GM10248 (cell line): Measurements from ENCODE around the gene PSTPIP1.
A peak's percentile ranks its signal among the peaks of the same experiment; 100 is the strongest.

ENCODE experiments used
- CTCF ChIA-PET: fragments of 300-600 bp; sonication (Branson Sonifier 250); formaldehyde crosslinking; extraction: SDS; loops from one replicate; lab custom pipeline; 2021; ENCODE audit warnings: antibody characterized with exemption; lab: Yijun Ruan, JAX
- POLR2A ChIA-PET: fragments of 350-650 bp; sonication (Branson Sonifier 250); formaldehyde crosslinking; extraction: SDS; loops from one replicate; lab custom pipeline; 2020; ENCODE audit warnings: antibody characterized with exemption; lab: Yijun Ruan, JAX
- DNase-seq: peaks from one replicate; pipeline ENCODE4 v3.0.0; 2012; ENCODE audit errors: extremely low spot score
- TF ChIP-seq, protein P1 (sequence below): IDR thresholded peaks from 2 replicates; pipeline ENCODE4 v1.5.1; 2012; ENCODE audit warnings: mild to moderate bottlenecking, low read depth; ENCODE audit errors: extremely low read depth, missing control alignments, control extremely low read depth

The PSTPIP1 gene

GRCh38 chr15:77031376-77032050 lies 36.6 kb downstream of the PSTPIP1 start:
- DNase-seq: peak; percentile 67
- POLR2A ChIA-PET: interaction anchor here (0.5 kb wide), 1 partner anchor 47 kb away, joined by 3 read pairs; no protein-coding TSS in a partner anchor
- CTCF ChIA-PET: interaction anchor here (0.9 to 9.4 kb wide), 19 partner anchors 8 to 883 kb away, joined by 3 to 88 read pairs (median 4); no protein-coding TSS in a partner anchor
- TF ChIP-seq, protein P1, sequence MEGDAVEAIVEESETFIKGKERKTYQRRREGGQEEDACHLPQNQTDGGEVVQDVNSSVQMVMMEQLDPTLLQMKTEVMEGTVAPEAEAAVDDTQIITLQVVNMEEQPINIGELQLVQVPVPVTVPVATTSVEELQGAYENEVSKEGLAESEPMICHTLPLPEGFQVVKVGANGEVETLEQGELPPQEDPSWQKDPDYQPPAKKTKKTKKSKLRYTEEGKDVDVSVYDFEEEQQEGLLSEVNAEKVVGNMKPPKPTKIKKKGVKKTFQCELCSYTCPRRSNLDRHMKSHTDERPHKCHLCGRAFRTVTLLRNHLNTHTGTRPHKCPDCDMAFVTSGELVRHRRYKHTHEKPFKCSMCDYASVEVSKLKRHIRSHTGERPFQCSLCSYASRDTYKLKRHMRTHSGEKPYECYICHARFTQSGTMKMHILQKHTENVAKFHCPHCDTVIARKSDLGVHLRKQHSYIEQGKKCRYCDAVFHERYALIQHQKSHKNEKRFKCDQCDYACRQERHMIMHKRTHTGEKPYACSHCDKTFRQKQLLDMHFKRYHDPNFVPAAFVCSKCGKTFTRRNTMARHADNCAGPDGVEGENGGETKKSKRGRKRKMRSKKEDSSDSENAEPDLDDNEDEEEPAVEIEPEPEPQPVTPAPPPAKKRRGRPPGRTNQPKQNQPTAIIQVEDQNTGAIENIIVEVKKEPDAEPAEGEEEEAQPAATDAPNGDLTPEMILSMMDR: peak; percentile 42

DNA sequence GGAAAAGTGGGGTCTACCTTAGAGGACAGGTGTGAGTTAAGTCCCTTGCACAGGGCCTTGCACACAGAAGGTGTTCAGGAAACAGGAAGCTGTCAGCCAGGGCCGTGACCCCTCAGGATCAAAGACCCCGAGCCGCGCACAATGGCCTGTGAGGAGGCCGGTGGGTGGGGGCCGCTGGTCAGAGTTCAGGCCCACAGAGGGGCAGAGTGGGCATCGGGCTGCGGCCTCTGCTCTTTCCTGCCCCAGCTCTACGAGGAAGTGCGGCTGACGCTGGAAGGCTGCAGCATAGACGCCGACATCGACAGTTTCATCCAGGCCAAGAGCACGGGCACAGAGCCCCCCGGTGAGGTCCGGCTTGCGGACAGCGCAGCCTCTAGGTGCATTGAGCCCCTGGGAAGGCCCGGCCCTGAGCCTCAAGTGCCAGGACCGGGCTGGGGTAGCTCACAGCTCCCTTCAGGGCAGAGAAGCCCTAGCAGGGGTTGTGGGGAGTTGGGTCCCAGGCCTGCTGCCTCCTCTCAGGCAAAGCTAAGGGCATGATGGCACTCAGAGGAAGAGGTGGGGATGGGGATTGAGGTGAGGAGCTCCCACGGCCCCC lies 37.2 kb downstream of the PSTPIP1 start:
- POLR2A ChIA-PET: no interaction called here
- CTCF ChIA-PET: interaction anchor here (0.6 to 9.4 kb wide), 21 partner anchors 8 to 884 kb away, joined by 3 to 88 read pairs (median 4); no protein-coding TSS in a partner anchor
- TF ChIP-seq, protein P1: no peak
- DNase-seq: no peak

GRCh38 chr15:77032647-77033416 lies 37.9 kb downstream of the PSTPIP1 start:
- ChIA-PET CTCF (interaction anchor here (0.6 to 9.4 kb wide), 10 partner anchors 9 to 884 kb away, joined by 3 to 88 read pairs (median 4); no protein-coding TSS in a partner anchor), POLR2A (no interaction called here)
- DNase-seq: no peak
- TF ChIP-seq, protein P1: no peak

DNA sequence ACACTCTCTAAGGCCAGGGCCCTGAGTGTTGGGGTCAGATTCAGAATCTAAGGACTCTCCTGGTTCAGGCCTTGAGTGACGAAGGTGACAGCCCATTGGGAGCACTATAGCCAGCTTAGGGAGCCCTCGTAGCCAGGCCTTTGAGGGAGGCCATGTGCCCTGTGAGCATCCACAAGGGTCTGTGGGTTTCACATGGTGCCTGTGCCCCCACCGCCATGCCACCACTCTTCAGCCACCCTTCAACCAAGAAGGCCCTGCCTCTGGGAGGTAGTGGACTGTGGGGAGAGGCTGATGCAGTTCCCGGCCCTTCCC lies 38.4 kb downstream of the PSTPIP1 start:
- ChIA-PET CTCF (interaction anchor here (1.9 to 9.4 kb wide), 6 partner anchors 10 to 510 kb away, joined by 4 to 88 read pairs (median 19); no protein-coding TSS in a partner anchor), POLR2A (no interaction called here)
- no peak for DNase-seq
- TF ChIP-seq, protein P1: no peak

DNA sequence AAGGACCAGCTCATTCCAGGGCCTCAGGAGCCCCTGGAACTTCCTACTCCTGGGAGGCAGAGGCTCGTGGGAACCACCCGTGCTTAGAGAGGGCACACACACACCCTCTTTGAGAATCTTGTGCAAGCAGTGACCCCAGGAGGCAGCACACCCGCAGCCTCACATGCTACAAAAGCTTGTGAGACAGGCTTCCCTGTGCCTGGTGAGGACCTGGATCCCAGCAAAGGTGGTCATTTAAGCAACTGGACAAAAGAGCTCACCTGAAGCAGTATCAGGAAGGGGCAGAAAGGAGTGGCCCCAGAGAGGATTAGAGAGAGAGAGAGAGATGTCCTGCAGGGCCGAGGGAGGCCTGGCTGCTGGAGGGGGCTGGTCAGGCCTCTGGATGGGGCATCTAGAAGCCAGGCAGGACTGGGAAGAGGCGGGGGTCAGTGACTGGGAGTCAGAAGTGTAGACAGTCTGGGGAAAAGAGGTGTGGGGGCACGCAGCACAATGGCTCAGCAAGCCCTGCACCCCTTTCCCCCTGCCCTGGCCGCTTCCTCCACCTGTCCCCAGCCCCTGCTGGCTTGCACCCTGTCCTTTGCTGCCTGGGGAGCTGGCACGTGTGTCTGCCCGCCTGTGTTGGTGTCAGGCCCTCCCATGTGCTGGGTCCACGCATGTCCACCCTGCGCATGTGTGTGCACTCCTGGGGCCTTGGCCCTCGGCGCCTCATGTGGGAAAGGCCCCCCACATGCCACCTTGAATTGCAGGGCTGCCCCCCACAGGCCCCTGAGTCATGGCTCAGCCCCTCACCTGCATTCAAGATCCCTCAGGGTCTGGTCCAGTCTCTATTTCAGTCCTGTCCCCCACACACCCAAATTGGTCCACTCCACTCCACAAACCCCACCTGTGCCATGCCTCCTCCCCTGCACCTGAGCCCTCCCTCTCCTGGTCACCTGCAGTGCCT lies 39.1 kb downstream of the PSTPIP1 start:
- TF ChIP-seq, protein P1: no peak
- no peak for DNase-seq
- ChIA-PET POLR2A (no interaction called here), CTCF (interaction anchor here (0.6 to 9.4 kb wide), 15 partner anchors 10 to 510 kb away, joined by 3 to 88 read pairs (median 5); no protein-coding TSS in a partner anchor)
